Measurements from ENCODE around the gene ACBD7.

Gene ACBD7

DNA sequence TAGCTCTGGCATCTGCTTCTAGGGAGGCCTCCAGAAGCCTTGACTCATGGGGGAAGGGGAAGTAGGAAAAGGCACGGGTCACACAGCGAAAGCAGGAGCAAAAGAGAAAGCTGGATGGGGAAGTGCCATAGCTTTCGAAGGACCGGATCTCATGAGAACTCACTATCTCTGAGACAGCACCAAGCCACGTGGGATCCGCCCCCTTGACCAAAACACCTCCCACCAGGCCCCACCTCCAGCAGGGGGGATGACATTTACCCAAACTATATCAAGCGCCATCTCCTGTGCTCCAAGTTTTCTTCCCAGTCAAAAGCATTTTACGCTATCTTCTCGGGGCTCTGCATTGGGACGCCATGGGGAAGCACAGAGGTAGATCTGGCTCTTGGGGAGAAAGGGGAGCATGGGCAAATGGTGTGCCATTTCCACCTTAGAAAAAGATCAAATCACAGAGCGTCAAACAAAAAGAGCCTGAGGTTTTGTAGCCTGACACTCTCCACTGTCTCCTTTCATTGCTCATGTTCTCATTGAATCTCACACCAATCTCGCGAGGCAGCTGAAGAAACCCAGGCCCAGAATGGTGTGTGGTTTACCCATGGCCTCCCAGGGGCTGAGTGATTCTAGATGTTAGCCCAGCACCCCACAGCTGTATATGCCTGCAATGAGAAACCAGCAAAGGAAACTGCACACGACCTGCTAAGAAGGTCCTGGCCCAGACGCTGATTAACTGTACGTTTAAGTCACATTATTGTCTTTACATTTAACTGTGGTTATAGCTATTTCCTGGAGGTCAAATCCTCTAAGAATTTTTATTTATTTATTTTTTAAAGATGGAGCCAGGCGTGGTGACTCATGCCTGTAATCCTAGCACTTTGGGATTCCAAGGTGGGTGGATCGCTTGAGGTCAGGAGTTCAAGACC, 52.9 kb downstream of the ACBD7 start:
- H3K36me3 ChIP-seq (ENCODE audit: insufficient read depth, low read length) = no peaks in the 10 kb centered on the region
- H3K4me1 ChIP-seq (ENCODE audit: insufficient read depth, low read length) = no peaks in the 10 kb centered on the region
- no peaks in the 10 kb centered on the region for H3K9me3 ChIP-seq (ENCODE audit: insufficient read depth, low read length, severe bottlenecking)
- no peak overlapping the region for H3K4me3 ChIP-seq (ENCODE audit: low read depth in 1 of 2, low read length in 2 of 2)
- H3K4me2 ChIP-seq (ENCODE audit: insufficient read depth, low read length) = no peak overlapping the region
- TF ChIP-seq EZH2 (IDR thresholded peaks at IDR 0.05; ENCODE audit: borderline replicate concordance, low read depth, low read length, severe bottlenecking) = no peak
- TF ChIP-seq, protein P1, sequence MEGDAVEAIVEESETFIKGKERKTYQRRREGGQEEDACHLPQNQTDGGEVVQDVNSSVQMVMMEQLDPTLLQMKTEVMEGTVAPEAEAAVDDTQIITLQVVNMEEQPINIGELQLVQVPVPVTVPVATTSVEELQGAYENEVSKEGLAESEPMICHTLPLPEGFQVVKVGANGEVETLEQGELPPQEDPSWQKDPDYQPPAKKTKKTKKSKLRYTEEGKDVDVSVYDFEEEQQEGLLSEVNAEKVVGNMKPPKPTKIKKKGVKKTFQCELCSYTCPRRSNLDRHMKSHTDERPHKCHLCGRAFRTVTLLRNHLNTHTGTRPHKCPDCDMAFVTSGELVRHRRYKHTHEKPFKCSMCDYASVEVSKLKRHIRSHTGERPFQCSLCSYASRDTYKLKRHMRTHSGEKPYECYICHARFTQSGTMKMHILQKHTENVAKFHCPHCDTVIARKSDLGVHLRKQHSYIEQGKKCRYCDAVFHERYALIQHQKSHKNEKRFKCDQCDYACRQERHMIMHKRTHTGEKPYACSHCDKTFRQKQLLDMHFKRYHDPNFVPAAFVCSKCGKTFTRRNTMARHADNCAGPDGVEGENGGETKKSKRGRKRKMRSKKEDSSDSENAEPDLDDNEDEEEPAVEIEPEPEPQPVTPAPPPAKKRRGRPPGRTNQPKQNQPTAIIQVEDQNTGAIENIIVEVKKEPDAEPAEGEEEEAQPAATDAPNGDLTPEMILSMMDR (IDR thresholded peaks at IDR 0.05; ENCODE audit: borderline replicate concordance, extremely low read depth, low read length, poor library complexity, severe bottlenecking) = no peak
- no peaks in the 10 kb centered on the region for H3K79me2 ChIP-seq (ENCODE audit: insufficient read depth, low read length)
- no peaks in the 10 kb centered on the region for H4K20me1 ChIP-seq (ENCODE audit: insufficient read depth, low read length)
- no peaks in the 10 kb centered on the region for H3K27me3 ChIP-seq (ENCODE audit: insufficient read depth, low read length, poor library complexity)
- H2AFZ ChIP-seq (ENCODE audit: low read depth, low read length) = no peak overlapping the region
- no peak overlapping the region for H3K27ac ChIP-seq (ENCODE audit: low read length)
- ATAC-seq (ENCODE audit: insufficient read depth, low read depth) (peak; percentile 63), DNase-seq (peak; percentile 9)
- H3K9ac ChIP-seq (ENCODE audit: low read depth, low read length) = no peak overlapping the region

DNA sequence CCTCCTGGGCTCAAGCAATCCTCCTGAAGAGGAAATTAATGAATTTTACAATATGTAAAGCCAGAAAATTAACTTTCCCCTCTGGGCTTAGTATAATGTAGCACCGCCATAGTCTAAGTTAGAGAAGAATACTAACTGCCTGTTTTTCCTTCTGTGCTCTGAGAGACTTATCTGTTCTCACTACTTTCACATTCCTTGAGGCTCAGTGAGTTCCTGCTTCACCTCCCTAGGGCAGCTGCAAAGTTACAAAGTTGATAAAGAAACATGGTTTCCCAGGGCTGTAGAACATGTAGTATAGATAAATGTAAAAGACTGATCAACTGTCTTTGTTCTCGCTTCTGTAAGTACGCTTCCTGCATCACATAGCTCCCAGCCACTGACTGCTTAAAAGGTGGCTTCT, 60.8 kb downstream of the ACBD7 start:
- H3K79me2 ChIP-seq (ENCODE audit: insufficient read depth, low read length) = no peaks in the 10 kb centered on the region
- no peaks in the 10 kb centered on the region for H3K9me3 ChIP-seq (ENCODE audit: insufficient read depth, low read length, severe bottlenecking)
- H2AFZ ChIP-seq (ENCODE audit: low read depth, low read length) = no peak overlapping the region
- DNase-seq = no peak
- TF ChIP-seq, protein P1 (IDR thresholded peaks at IDR 0.05; ENCODE audit: borderline replicate concordance, extremely low read depth, low read length, poor library complexity, severe bottlenecking) = no peak
- TF ChIP-seq EZH2 (IDR thresholded peaks at IDR 0.05; ENCODE audit: borderline replicate concordance, low read depth, low read length, severe bottlenecking) = no peak
- no peaks in the 10 kb centered on the region for H3K4me1 ChIP-seq (ENCODE audit: insufficient read depth, low read length)
- no peaks in the 10 kb centered on the region for H3K36me3 ChIP-seq (ENCODE audit: insufficient read depth, low read length)
- H3K9ac ChIP-seq (ENCODE audit: low read depth, low read length) = no peak overlapping the region
- no peak overlapping the region for H3K27ac ChIP-seq (ENCODE audit: low read length)
- no peaks in the 10 kb centered on the region for H3K27me3 ChIP-seq (ENCODE audit: insufficient read depth, low read length, poor library complexity)
- H4K20me1 ChIP-seq (ENCODE audit: insufficient read depth, low read length) = no peaks in the 10 kb centered on the region
- H3K4me2 ChIP-seq (ENCODE audit: insufficient read depth, low read length) = no peak overlapping the region
- ATAC-seq (ENCODE audit: insufficient read depth, low read depth) = no peak
- no peak overlapping the region for H3K4me3 ChIP-seq (ENCODE audit: low read depth in 1 of 2, low read length in 2 of 2)

All from DND-41 (cell line).